HG02973 (cell line): ENCODE data around the gene SHFL.

Experiments used
- ATAC-seq: cut with Tn5 transposase; IDR thresholded peaks from one replicate; pipeline ENCODE4 v1.9.1; 2021; ENCODE audit warnings: moderate library complexity; ENCODE audit not compliant: unreplicated experiment

The SHFL gene

DNA sequence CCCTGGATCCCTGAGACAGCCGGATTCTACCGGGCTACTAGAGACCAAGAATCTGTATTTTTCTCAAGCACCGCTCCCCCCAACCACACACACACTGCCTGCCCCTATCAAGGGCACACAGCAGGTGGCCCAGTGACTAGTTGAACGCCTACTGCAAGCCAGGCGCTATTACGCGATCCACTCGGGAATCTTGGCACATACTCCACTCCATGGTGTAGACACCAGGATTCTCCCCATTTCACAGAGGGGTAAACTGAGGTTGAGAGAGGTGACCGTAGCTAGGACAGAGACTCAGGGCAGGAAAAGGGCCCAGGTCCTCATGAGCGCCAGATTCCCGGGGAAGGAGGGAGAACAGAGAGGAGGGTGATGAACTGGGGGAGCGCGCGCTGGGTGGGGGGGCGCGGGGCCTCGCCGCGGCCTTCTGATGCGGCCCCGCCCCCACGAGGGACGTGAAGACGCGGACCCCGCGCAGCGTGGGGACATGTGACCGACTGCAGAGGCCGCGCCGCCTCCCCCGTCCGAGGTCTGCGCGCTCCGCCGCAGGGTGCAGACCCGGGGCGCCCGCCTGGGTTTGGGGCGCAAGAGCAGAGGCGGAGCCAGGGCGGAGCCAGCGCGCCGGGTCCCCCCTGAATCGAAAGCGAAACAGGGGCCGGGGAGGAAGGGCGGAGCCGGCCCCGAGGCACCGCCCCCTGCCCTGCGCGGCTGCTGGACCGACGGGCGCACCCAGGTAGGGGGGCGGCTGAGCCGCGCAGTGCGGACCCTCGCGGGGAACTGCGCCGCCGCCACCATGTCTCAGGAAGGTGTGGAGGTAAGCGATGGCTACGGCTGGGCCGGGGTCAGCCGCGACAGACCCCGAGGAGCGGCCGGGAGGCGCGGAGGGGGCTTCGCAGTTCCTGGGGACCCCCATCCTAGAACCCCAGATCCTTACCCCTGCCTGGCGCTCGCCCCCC is at the start of gene SHFL:
SHFL (plus strand) TSS at position 677 of the 950 bp plus-strand sequence; CDS start at position 788, 111 bp downstream.
- peak; percentile 70 for ATAC-seq

DNA sequence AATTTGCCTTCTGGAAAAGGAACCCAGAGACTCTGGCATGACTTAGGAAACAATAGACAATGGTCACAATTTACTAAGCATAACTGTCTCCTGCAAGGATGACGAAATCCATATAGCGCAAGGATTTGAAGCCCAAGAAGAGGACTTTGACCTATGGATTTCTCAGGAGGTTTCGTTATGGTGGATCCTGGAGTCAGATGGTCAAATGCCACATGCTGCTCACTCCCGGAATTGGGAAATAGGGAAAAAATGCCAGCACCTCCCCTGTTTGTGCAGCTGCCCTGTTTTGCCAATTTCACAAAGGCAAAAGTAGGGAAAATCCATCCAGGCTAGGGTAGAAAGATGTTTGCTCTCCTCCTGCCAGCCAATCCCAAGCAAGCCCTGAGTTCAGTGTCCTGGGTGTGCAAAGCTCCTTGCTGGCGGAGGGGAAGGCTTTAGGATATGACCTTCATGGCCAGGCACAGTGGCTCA is 49.5 kb upstream of the SHFL start:
- no peak for ATAC-seq

DNA sequence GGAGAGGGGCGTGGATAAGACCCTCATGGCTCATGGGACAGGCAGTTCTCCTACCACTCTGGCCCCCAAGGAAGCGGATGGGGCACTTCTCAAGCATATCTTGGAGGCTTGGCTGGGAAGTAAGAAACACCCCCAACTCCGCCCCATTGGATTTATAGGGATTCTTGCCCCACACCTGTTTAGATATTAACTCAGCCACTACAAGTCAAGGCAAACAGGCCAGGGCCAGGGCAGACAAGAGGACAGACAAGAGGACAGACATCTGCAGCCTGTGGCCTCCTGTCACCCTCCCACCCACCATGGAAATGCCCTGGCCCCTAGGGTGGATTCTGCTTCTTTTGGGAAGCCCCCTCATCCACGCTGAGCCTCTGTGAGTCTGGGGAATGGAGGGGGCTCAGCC is 48.8 kb upstream of the SHFL start:
- no peak for ATAC-seq

DNA sequence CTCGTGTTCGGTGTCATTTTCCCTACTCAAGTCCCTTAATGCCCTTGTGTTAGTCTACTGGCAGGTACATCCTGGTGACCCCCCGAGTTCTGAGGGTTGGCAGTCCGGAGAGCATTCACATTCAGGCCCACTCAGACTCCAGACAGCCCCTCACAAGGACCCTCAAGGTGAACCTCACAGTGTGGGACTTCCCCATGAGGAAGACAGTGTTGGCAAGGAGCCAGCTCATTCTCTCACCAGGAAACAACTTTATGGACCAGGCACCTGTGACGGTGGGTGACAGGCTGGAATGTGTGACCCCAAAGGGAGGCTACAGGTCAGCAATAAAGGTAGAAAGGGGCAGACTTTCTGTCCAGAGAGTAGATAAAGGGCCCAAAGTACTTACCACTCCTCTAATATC is 48.3 kb upstream of the SHFL start:
- no peak for ATAC-seq

DNA sequence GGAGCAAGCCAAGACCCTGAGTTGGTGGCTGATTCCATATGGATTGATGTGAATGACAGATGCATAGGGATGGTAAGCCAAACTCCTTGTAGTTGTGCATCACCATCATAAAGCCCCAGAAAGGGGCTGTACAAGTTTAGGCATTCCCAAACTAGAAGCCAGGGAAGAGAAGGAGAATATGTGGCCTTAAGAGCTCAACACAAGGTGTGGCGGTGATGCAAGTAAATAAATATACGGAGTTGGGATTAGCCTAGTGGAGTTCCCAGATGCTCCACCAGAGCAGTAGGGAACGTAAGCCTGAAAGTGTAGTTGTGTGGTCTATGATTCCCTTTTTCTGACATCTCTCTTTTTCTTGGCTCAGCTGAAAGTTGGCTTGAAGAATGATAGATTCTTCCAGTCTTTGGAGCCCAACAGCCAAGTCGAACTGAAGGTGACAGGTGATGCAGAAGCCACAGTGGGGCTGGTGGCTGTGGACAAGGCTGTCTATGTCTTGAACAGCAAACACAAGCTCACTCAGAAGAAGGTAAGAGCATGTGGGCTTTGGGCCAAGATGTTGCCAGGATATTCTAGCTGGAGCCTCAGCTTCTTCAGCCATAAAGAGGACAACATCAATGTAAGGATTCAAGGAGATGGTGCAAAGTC is 42.7 kb upstream of the SHFL start:
- no peak for ATAC-seq

DNA sequence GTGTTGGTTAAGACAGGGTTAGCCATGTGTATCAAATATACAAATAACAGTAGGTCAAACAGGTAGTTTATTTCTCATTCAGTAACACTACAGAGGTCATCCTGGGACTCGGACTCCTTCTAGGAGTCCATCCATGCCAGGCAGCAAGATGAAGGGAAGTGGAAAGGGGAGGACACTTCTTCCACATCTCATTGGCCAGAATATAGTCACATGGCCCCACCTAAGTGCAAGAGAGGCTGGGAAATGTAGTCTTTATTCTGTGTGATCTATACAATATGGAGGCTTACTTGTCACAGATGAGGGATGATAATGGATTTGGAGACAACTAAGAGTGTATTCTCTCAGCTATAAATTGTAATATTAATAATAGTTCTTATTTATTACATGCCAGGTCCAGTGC is 41.7 kb upstream of the SHFL start:
- no peak for ATAC-seq

DNA sequence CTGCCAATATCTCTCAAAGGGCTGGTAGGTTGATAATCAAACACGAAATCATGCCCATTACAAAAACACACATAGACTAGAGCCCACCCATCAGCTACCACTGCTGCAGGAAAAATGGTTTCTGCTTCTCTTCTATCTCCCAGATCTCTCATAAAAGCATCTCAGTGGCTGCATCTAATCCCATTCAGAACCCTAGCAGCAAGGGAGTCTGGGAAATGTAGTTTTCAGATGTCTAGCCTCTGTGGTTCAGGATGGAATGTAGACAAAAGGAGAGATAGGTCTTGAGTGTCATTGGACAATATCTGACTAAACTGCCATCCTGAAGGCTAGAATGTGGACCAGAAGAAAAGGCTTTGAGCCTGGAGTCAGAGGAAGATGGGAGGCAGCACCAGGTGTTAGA is 40.7 kb upstream of the SHFL start:
- ATAC-seq = no peak

DNA sequence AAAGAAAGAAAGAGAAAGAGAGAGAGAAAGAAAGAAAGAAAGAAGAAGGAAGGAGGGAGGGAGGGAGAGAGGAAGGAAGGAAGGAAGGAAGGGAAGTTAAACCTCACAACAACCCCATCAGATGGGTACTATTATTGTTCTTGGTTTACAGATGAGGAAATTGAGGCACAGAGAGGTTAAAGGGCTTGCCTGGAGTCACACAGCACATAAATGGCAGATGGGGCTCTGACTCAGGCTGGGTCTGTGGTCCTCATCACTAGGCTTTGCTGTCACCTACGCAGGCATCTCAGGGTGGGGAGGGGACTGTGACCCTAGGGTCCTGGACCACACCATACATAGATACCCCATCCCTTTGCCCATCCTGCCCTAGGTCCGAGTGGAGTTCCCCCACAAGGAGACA is 36.5 kb upstream of the SHFL start:
- ATAC-seq = no peak

DNA sequence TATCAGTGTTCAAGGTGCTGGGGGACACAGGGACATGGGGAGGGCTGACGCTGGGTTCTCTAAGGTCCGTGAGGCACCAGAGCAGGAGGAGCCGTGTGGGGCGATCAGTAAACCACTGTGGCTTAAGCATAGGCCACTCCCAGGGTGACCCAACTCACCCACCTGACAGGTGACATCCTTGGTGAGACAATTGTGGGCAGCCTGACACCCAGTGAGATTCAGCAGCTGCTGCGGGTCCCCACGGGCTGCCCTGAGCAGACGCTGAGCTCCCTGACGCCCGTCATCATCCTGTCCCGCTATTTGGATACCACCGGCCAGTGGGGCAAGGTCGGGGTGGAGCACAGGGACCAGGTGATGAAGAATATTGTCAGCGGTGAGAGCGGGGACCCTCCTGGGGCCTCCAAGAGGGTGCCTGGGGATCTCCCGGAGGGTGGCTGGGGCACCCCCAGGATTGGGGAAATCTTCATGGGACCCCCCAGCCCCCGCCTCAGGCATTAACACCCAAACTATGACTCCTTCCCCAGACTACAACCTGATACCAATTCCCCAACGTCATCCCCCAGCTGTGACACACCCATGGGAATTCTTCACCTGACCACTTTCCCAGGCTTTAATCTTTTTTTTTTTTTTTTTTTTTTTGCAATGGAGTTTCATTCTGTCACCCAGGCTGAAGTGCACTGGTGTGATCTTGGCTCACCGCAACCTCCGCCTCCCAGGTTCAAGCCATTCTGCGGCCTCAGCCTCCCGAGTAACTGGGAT is 33.3 kb upstream of the SHFL start:
- ATAC-seq = no peak

DNA sequence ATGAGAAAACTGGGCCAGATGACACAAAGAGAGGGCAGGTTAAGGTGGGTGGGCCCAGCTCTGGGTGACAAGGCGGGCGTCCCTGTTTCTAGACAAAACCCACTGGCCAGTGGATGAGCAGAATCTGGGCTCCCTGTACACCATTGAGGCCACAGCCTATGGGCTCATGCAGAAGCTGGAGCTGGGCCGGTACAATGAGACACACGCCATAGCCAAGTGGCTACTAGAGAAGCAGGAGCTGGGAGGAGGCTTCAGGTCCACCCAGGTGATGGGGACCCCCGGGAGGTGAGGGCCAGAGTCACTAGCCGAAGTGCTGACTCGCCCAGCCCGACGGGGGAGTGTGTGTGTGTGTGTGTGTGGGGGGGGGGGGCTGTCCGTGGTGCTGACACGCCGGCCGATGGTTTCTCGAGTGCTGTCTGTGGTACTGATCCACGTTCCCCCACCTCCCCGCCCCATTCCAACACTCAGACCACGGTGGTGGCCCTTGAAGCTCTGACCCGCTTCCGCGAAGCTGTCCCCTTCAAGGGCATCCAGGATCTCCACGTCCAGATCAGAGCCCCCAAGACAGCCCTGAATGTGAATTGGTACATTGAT is 24.3 kb upstream of the SHFL start:
- ATAC-seq = no peak

DNA sequence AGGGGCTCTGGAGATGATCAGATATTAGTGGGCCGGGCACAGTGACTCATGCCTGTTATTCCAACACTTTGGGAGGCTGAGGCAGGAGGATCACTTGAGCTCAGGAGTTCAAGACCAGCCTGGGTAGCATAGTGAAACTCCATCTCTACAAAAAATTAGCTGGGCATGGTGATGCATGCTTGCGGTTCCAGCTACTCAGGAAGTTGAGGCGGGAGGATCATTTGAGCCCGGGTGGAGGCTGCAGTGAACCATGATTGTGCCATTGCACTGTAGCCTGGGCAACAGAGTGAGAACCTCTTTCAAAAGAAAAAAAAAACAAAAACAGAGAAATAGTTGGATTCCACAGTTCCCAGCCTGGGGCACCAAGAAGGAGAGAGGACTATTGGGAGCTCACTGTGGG is 17.9 kb upstream of the SHFL start:
- ATAC-seq = no peak

DNA sequence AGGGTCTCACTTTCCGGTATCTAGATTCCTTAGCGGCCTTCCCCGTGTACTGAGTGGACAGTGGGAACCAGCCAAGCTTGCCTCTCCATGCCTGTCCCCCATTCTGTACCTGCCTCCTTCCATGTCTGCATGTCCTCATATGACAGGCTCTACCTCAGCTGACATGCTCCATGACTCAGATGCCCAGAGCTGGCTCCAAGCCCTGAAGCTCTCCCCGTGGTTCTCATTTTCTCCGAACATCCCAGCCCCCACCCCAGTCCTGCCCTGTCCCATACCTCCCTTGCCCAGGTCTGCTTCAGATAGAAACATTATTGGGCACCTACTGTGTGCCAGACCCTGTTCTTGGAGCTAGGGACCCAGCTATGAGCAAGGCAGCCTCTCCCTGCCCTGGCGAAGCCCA is 17.1 kb upstream of the SHFL start:
- ATAC-seq = no peak

DNA sequence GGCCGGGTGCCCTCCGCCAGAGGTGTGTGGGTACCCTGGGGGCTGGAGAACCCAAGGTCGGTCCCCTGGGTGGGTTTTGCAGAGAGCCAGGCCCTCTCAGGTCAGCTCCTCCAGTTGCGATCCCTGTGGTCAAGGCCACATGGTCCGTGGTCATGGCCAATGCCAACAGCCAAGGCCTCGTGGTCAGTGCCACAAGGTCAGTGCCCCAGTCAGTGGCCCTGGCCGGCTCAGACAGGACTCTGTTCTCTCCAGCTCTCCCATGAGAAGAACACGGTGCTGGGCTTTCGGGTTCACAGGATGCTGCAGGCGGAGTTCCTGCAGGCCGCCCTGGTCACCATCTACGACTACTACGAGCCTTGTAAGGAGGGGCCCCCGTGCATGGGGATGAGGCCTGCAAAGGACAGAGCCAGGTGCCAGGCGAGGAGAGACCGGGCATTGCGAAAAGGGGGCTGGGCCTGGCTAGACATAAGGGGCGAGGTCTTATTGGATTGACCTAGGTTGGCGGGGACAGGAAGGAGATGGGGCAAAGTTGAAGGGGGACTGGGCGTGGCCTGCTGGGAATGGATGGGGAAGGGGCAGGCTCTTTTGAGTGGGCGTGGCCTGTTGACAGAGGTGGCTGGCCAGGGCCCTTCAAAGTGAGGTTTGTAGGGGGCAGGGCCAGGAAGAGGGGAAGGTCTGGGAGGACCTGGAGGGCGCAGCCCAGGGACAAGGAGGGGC is 15.2 kb upstream of the SHFL start:
- no peak for ATAC-seq

DNA sequence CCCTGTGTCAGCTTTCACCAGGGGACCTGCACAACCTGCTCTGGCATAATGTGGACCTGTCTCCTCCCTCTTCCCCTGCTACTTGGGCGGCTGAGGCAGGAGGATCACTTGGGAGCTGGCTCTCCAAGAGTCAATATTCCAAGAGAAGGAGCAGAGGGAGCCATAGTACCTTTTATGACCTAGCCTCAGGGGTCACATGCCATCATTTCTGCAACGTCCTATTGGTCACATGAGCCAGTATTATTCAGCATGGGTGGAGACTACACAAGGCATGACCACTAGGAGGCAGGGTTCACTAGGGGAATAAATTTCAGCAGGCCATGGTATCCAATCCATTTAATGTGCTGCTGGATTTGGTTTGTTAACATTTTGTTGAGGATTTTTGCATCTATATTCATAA is 12.0 kb upstream of the SHFL start:
- no peak for ATAC-seq

DNA sequence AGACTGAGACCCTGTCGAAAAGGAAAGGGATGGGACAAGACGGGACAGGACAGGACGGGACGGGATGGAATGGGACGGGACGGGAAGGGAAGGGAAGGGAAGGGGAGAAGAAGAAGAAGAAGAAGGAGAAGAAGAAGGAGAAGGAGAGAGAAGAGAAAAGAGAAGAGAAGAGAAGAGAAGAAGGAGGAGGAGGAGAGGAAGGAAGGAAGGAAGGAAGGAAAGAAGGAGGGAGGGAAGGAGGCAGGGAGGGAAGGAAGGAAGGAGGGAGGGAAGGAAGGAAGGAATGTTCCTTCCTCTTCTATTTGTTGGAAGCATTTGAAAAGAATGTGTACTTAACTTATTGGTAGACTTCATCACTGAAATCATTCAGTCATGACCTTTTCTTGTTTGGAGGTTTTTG is 9.6 kb upstream of the SHFL start:
- ATAC-seq = no peak

DNA sequence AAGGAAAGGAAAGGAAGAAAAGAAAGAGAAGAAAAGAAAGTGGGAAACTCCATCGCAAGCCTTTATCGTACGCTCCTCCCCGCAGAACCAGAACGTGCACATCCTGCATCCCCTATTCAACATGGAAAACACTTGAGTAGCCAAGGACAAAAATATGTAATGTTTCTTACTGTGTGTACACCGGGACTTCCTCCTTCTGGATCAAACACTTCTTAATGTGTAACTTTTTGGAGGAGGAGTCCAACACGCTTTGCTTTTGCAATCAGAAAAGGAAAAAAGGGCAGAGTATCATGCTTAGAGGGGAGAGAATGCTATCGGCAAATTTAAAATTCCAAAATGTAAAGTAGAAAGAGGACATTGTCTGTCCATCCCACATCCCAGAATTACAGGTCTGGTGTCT is 7.8 kb upstream of the SHFL start:
- ATAC-seq = no peak

DNA sequence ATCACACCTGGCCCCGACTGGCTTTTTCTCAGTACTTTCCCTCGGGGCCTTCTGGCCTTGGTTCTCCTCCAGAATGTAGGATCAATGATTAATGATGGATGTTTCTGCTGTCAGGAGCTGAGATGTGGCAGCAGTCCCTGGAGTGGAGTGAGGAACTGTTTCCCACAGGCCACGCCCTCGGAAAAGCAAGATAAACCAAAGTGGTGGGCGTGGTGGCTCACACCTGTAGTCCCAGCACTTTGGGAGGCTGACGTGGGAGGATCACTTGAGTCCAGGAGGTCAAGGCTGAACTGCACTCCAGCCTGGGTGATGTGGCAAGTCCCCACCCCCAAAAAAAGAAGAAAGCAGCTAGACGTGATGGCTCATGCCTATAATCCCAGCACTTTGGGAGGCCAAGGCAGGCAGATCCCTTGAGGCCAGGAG is 7.1 kb upstream of the SHFL start:
- ATAC-seq = no peak

DNA sequence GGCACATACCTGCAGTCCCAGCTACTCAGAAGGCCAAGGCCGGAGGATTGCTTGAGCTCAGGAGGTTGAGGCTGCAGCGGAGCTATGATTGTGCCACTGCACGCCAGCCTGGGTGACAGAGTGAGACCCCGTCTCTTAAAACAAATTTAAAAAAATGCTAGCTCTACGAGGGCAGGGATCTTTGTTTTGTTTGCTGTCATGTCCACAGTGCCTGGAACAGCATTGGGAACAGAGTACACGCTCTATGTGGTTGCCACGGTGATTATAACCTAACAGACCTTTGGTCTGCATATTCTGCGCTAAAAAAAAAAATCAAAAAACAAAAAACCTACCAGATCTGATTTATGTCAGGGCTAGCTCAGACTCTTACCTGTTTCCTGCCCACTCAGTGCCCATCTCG is 2.2 kb upstream of the SHFL start:
- no peak for ATAC-seq

DNA sequence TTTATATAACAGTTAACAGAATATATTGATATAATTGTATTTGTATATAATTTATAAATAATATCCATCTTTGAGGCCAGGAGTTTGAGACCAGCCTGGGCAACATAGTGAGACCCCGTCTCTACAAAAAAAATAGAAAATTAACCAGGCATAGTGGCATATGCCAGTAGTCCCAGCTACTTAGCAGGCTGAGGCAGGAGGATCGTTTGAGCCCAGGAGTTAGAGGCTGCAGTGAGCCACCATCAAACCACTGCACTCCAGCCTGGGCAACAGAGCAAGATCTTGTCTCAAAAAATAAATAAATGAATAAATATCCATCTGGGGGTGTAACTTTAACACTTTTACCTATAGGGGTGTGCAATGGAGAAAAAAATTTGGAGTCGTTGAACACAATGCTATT is 1.3 kb upstream of the SHFL start:
- ATAC-seq = no peak

DNA sequence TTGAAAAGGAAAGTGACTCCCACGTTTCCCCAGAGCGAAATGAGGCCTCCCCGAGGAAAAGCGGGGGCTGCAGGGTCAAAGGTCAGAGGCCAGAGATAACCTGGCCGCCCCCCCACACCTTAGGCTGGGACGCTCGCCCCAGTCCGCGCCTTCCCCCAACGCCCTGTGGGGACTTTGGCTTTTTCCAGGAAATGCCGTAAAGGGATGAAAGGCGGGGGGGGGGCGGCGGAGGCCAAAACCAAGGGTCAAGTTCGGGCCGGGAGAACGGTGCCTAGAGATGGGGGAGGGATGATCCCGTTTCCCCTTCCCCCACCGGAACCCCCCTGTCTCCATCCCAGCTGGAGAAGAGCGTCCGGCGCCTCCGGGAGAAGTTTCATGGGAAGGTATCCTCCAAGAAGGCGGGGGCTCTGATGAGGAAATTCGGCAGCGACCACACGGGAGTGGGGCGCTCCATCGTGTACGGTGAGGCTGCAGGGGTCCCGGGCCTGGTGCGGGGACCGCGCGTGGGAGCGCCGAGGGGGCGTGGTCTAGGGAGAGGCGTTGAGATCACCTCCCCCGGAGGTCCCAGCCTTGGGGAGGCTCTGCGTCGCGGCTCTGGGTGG is 575 bp downstream of the SHFL start:
- no peak for ATAC-seq
